SK-N-SH treated with all-trans-retinoic acid at 6 μM for 48 hours (cell line): ENCODE measurements around the gene DDX27.

Experiments
- ATAC-seq: fragments of 200-7000 bp; cut with Tn5 transposase; 3 replicates; pipeline ENCODE4 v1.9.1; 2020; ENCODE audit warnings: mild to moderate bottlenecking, moderate library complexity
- ARNTL ChIP-seq: fragments of 450-650 bp; formaldehyde crosslinking; IDR thresholded peaks from 2 replicates; pipeline ENCODE4 v1.5.0; 2020; ENCODE audit warnings: low read depth, mild to moderate bottlenecking, moderate library complexity, borderline replicate concordance
- BACH2 ChIP-seq: fragments of 250-450 bp; sonication (Bioruptor Pico); IDR thresholded peaks from 2 replicates; pipeline ENCODE4 v1.9.0; 2021; ENCODE audit warnings: mild to moderate bottlenecking, borderline replicate concordance
- CSDC2 ChIP-seq: fragments of 250-450 bp; sonication (Bioruptor Pico); IDR thresholded peaks from 2 replicates; pipeline ENCODE4 v1.5.0; 2020; ENCODE audit warnings: mild to moderate bottlenecking, moderate library complexity
- CSRNP3 ChIP-seq: fragments of 250-450 bp; sonication (Bioruptor Pico); IDR thresholded peaks from 2 replicates; pipeline ENCODE4 v1.5.1; 2021; ENCODE audit warnings: mild to moderate bottlenecking, moderate library complexity
- ESRRG ChIP-seq: fragments of 250-450 bp; sonication (Bioruptor Pico); IDR thresholded peaks from 2 replicates; pipeline ENCODE4 v1.6.1; 2021; ENCODE audit warnings: mild to moderate bottlenecking
- GLIS3 ChIP-seq: fragments of 250-450 bp; sonication (Bioruptor Pico); IDR thresholded peaks from 2 replicates; pipeline ENCODE4 v1.5.0; 2020; ENCODE audit warnings: mild to moderate bottlenecking, moderate library complexity
- ISL1 ChIP-seq: fragments of 250-450 bp; sonication (Bioruptor Pico); IDR thresholded peaks from 2 replicates; pipeline ENCODE4 v2.1.2; 2022; ENCODE audit warnings: mild to moderate bottlenecking, moderate library complexity
- OSR1 ChIP-seq: fragments of 250-450 bp; sonication (Bioruptor Pico); IDR thresholded peaks from 2 replicates; pipeline ENCODE4 v1.8.0; 2022; ENCODE audit warnings: moderate library complexity, mild to moderate bottlenecking, inconsistent platforms
- POU6F1 ChIP-seq: fragments of 250-450 bp; sonication (Bioruptor Pico); IDR thresholded peaks from 2 replicates; pipeline ENCODE4 v1.8.0; 2021; ENCODE audit warnings: low read depth, mild to moderate bottlenecking, moderate library complexity, borderline replicate concordance
- RARB ChIP-seq: fragments of 250-450 bp; sonication (Bioruptor Pico); IDR thresholded peaks from 2 replicates; pipeline ENCODE4 v1.8.0; 2021; ENCODE audit warnings: mild to moderate bottlenecking, moderate library complexity
- SNAI2 ChIP-seq: fragments of 250-450 bp; sonication (Bioruptor Pico); IDR thresholded peaks from 2 replicates; pipeline ENCODE4 v1.5.0; 2020; ENCODE audit warnings: mild to moderate bottlenecking, moderate library complexity
- TCF4 ChIP-seq: fragments of 250-450 bp; sonication (Bioruptor Pico); IDR thresholded peaks from 2 replicates; pipeline ENCODE4 v1.8.0; 2021; ENCODE audit warnings: mild to moderate bottlenecking, moderate library complexity, borderline replicate concordance
- TOX ChIP-seq: fragments of 250-450 bp; sonication (Bioruptor Pico); IDR thresholded peaks from 2 replicates; pipeline ENCODE4 v1.8.0; 2021; ENCODE audit warnings: mild to moderate bottlenecking, moderate library complexity, borderline replicate concordance
- ZC3H10 ChIP-seq: fragments of 250-450 bp; sonication (Bioruptor Pico); IDR thresholded peaks from 2 replicates; pipeline ENCODE4 v1.5.1; 2021; ENCODE audit warnings: mild to moderate bottlenecking, moderate library complexity
- ZFP3 ChIP-seq: fragments of 250-450 bp; sonication (Bioruptor Pico); IDR thresholded peaks from 2 replicates; pipeline ENCODE4 v1.5.0; 2020; ENCODE audit warnings: mild to moderate bottlenecking, moderate library complexity
- ZFP30 ChIP-seq: fragments of 450-650 bp; formaldehyde crosslinking; IDR thresholded peaks from 2 replicates; pipeline ENCODE4 v1.5.0; 2022; ENCODE audit warnings: mild to moderate bottlenecking, moderate library complexity
- ZNF565 ChIP-seq: fragments of 450-650 bp; formaldehyde crosslinking; conservative IDR thresholded peaks from 2 replicates; pipeline ENCODE4 v1.5.0; 2020; ENCODE audit warnings: low read depth, mild to moderate bottlenecking, moderate library complexity
- ZNF70 ChIP-seq: fragments of 450-650 bp; formaldehyde crosslinking; IDR thresholded peaks from 2 replicates; pipeline ENCODE4 v1.5.0; 2020; ENCODE audit warnings: mild to moderate bottlenecking, moderate library complexity
- ZNF8 ChIP-seq: fragments of 450-650 bp; formaldehyde crosslinking; IDR thresholded peaks from 2 replicates; pipeline ENCODE4 v1.5.0; 2020; ENCODE audit warnings: mild to moderate bottlenecking, moderate library complexity
- TF ChIP-seq, protein P1 (sequence below): fragments of 250-450 bp; sonication (Bioruptor Pico); IDR thresholded peaks from 2 replicates; pipeline ENCODE4 v1.5.0; 2020; ENCODE audit warnings: mild to moderate bottlenecking, moderate library complexity

Gene DDX27

GRCh38 chr20:49272654-49273053 is 53.4 kb downstream of the DDX27 start:
- TF ChIP-seq ISL1 (CRISPR knock-in tag) (no peak), GLIS3 (CRISPR knock-in tag) (no peak), ARNTL (no peak), ZNF565 (CRISPR knock-in tag) (no peak), ZNF70 (CRISPR knock-in tag) (no peak)
- no peak for ATAC-seq

DNA sequence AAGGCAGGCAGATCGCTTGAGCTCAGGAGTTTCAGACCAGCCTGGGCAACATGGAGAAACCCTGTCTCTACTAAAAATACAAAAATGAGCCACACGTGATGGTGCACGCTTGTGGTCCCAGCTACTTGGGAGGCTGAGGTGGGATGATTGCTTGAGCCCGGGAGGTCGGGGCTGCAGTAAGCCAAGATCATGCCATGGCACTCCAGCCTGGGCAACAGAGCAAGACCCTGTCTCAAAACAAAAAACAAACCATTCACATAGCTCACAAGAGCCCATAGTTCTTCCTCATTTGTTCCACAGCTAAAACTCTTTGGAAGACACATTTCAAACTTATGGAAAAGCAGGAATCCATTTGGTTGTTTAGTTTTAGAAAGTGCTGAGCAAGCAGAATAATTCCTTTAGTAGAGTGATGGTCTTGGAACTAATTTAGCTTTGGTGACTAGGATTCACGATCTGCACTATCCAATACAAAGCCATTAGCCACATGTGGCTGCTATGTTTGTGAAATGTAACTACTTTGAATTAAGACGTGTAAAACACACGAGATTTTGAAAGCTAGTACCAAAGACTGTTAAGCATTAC is 54.6 kb downstream of the DDX27 start:
- ATAC-seq = no peak
- TF ChIP-seq ZNF565 (CRISPR knock-in tag) = no peak
- TF ChIP-seq ZC3H10 (CRISPR knock-in tag) = no peak
- TF ChIP-seq RARB = no peak
- TF ChIP-seq CSRNP3 (CRISPR knock-in tag) = no peak
- no peak for TF ChIP-seq ESRRG (CRISPR knock-in tag)
- no peak for TF ChIP-seq ZFP30 (CRISPR knock-in tag)
- no peak for TF ChIP-seq POU6F1
- TF ChIP-seq, protein P1, sequence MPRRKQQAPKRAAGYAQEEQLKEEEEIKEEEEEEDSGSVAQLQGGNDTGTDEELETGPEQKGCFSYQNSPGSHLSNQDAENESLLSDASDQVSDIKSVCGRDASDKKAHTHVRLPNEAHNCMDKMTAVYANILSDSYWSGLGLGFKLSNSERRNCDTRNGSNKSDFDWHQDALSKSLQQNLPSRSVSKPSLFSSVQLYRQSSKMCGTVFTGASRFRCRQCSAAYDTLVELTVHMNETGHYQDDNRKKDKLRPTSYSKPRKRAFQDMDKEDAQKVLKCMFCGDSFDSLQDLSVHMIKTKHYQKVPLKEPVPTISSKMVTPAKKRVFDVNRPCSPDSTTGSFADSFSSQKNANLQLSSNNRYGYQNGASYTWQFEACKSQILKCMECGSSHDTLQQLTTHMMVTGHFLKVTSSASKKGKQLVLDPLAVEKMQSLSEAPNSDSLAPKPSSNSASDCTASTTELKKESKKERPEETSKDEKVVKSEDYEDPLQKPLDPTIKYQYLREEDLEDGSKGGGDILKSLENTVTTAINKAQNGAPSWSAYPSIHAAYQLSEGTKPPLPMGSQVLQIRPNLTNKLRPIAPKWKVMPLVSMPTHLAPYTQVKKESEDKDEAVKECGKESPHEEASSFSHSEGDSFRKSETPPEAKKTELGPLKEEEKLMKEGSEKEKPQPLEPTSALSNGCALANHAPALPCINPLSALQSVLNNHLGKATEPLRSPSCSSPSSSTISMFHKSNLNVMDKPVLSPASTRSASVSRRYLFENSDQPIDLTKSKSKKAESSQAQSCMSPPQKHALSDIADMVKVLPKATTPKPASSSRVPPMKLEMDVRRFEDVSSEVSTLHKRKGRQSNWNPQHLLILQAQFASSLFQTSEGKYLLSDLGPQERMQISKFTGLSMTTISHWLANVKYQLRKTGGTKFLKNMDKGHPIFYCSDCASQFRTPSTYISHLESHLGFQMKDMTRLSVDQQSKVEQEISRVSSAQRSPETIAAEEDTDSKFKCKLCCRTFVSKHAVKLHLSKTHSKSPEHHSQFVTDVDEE (CRISPR knock-in tag) = no peak
- TF ChIP-seq GLIS3 (CRISPR knock-in tag) = no peak
- no peak for TF ChIP-seq SNAI2 (CRISPR knock-in tag)
- TF ChIP-seq ISL1 (CRISPR knock-in tag) = no peak
- no peak for TF ChIP-seq OSR1 (CRISPR knock-in tag)
- TF ChIP-seq ZNF8 (CRISPR knock-in tag) = no peak
- TF ChIP-seq TOX (CRISPR knock-in tag) = no peak
- TF ChIP-seq ZFP3 (CRISPR knock-in tag) = no peak

DNA sequence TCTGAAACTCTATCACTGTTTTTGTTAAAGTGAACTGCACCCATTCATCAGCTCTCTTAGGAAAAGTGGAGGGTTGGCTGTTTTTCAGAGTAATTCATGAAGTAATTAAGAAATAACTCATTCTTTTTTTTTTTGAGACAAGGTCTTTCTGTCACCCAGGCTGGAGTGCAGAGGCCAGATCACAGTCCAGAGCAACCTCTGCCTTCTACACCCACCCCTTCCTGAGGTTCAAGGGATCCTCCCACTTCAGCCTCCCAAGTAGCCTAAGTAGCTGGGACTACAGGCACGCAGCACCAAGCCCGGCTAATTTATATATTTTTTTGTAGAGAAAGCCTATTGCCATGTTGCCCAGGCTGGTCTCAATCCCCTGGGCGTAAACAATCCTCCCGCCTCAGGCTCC is 56.0 kb downstream of the DDX27 start:
- no peak for ATAC-seq
- no peak for TF ChIP-seq BACH2
- TF ChIP-seq RARB = no peak
- no peak for TF ChIP-seq ZNF565 (CRISPR knock-in tag)
- no peak for TF ChIP-seq GLIS3 (CRISPR knock-in tag)
- TF ChIP-seq OSR1 (CRISPR knock-in tag) = no peak
- no peak for TF ChIP-seq CSRNP3 (CRISPR knock-in tag)
- no peak for TF ChIP-seq CSDC2
- no peak for TF ChIP-seq TCF4 (CRISPR knock-in tag)

DNA sequence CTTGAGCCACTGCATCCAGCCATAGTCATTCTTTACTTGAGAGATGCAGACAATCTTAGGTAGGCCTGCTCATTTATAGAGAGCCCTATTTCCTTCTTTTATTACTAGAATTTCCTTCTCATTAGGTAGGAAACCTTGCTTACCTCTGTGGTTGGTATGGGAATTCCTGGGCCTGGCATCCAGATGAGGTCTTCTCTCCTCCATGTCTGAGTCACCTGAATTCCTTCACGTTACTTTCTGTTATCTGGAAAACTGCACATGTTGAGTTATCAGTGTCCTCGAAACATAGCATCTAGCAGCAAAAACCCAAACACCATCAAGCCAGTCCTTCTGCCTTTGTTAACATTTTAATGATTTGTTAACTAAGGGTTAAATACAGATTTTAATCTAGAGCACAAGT is 56.4 kb downstream of the DDX27 start:
- no peak for ATAC-seq
- no peak for TF ChIP-seq GLIS3 (CRISPR knock-in tag)
